Gastroesophageal sphincter (tissue), 3 donors: ENCODE results near the gene GARS1.

Experiments used
- EP300 ChIP-seq: sonication (generic); formaldehyde crosslinking; IDR thresholded peaks from one replicate; pipeline ENCODE4 v1.6.1; 2017; ENCODE audit warnings: antibody characterized with exemption, mild to moderate bottlenecking
- TF ChIP-seq, protein P1 (sequence below), 4 experiments: fragments of 200-600 bp in 2 of 4; fragments of 450-650 bp in 2 of 4; sonication (generic) in 1 of 4; IDR thresholded peaks; one replicate each; pipeline ENCODE4 v1.5.1; 2017 to 2019; ENCODE audit warnings: antibody characterized with exemption in 4 of 4, mild to moderate bottlenecking in 2 of 4, moderate library complexity in 2 of 4

DNA sequence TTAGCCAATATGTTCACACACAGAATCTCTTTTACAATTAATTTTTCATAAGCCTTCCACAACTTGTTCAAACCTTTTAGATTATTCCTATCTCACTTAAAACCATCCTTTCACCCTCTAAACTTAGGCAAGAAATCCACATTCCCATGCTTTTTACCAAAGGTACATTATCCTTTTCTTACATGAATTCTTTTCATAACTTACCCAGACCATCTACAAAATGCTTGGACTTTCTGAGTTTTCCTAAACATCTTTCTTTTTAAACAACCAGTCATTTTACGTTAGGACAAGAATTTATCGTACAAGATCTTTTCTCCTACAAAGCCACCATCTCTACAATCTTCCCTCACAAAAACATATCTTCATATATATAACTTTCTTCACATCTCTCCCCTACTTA, 18.8 kb upstream of the GARS1 start:
- TF ChIP-seq EP300 = no peak
- TF ChIP-seq, protein P1, sequence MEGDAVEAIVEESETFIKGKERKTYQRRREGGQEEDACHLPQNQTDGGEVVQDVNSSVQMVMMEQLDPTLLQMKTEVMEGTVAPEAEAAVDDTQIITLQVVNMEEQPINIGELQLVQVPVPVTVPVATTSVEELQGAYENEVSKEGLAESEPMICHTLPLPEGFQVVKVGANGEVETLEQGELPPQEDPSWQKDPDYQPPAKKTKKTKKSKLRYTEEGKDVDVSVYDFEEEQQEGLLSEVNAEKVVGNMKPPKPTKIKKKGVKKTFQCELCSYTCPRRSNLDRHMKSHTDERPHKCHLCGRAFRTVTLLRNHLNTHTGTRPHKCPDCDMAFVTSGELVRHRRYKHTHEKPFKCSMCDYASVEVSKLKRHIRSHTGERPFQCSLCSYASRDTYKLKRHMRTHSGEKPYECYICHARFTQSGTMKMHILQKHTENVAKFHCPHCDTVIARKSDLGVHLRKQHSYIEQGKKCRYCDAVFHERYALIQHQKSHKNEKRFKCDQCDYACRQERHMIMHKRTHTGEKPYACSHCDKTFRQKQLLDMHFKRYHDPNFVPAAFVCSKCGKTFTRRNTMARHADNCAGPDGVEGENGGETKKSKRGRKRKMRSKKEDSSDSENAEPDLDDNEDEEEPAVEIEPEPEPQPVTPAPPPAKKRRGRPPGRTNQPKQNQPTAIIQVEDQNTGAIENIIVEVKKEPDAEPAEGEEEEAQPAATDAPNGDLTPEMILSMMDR (IDR thresholded peaks at IDR 0.05) = no peak
